Measurements from ENCODE around the gene TBC1D23. TPM values are rescaled to one million over a fixed set of nuclear protein-coding genes. Genes with fewer than 3 reads are reported as not detected.

TBC1D23 gene
- polyA plus RNA-seq, 1 experiment, result 65.7 TPM

DNA sequence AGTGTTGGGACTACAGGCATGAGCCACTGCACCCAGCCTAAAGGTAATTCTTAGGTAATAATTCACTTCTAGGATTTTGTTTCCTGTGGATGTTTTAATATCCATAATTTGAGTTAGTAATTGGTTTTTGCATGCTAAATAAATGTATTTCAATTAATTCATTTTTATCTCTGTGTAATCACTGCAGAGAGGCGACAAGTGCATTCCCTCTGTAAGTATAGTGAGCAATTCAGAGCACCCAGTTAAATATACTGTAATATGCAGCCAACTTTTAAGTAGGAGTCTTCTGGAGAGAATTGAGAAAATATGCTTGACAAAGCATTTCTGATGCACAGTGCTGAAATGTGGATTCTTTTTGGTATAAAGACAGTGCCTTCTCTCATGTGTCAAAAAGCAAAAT is 5.7 kb downstream of the TBC1D23 start:
- Histone ChIP-seq H3K27me3 (ENCODE audit: control insufficient read depth, insufficient read depth, low read length) (no peaks in the 10 kb centered on the region), H3K27ac (ENCODE audit: low read depth, low read length) (no peak overlapping the region), H3K4me3 (ENCODE audit: low read depth, low read length) (no peak overlapping the region), H3K9me3 (ENCODE audit: control insufficient read depth, insufficient read depth, low read length) (no peaks in the 10 kb centered on the region)
- TF ChIP-seq, protein P1, sequence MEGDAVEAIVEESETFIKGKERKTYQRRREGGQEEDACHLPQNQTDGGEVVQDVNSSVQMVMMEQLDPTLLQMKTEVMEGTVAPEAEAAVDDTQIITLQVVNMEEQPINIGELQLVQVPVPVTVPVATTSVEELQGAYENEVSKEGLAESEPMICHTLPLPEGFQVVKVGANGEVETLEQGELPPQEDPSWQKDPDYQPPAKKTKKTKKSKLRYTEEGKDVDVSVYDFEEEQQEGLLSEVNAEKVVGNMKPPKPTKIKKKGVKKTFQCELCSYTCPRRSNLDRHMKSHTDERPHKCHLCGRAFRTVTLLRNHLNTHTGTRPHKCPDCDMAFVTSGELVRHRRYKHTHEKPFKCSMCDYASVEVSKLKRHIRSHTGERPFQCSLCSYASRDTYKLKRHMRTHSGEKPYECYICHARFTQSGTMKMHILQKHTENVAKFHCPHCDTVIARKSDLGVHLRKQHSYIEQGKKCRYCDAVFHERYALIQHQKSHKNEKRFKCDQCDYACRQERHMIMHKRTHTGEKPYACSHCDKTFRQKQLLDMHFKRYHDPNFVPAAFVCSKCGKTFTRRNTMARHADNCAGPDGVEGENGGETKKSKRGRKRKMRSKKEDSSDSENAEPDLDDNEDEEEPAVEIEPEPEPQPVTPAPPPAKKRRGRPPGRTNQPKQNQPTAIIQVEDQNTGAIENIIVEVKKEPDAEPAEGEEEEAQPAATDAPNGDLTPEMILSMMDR (IDR thresholded peaks at IDR 0.05; ENCODE audit: low read depth, low read length), result no peak
- CTCF ChIA-PET, result no interaction called here
- DNase-seq (ENCODE audit: low read depth, low spot score), result no peak
- POLR2A ChIA-PET, result no interaction called here

DNA sequence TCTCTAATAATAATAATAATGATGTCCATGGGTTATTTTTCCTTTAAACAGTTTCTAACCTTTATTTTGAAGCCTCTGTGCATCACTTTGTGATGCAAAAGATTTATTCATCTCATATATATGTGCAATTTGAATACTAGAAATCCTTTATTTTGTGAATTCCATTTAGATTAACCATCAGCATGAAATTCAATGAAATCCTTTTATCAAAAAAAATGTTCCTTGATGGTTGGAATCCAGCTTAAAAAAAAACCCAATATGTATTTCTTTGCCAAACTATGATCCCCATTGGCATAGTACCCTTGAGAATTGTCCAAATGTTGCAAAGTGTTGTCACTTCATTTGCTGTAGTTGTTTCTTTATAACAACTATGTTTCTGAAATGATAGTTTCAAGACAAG is 7.4 kb downstream of the TBC1D23 start:
- ChIA-PET POLR2A (no interaction called here), CTCF (no interaction called here)
- Histone ChIP-seq H3K27me3 (ENCODE audit: control insufficient read depth, insufficient read depth, low read length) (no peaks in the 10 kb centered on the region), H3K9me3 (ENCODE audit: control insufficient read depth, insufficient read depth, low read length) (no peaks in the 10 kb centered on the region), H3K27ac (ENCODE audit: low read depth, low read length) (no peak overlapping the region), H3K4me3 (ENCODE audit: low read depth, low read length) (no peak overlapping the region)
- no peak for DNase-seq (ENCODE audit: low read depth, low spot score)
- TF ChIP-seq, protein P1 (IDR thresholded peaks at IDR 0.05; ENCODE audit: low read depth, low read length), result no peak

DNA sequence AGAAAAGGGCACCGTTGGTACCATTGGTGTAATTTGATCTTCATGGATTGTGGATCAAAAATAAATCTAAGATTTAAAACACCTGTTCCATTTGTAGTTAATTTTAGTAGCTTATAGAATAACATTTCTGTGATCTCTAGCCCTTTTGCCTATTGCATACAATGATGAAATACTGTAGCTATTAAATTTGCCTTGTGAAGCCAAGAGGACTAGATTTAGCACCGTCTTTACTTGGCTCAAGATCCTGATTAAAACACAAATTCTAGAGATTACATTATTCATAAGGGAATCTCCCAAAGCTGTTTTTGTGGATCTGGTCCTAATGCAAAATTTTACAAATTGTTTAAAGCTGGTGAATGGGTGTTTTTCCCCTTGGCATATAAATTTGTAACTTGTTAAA is 8.2 kb downstream of the TBC1D23 start:
- H3K4me3 ChIP-seq (ENCODE audit: low read depth, low read length), result no peak overlapping the region
- TF ChIP-seq, protein P1 (IDR thresholded peaks at IDR 0.05; ENCODE audit: low read depth, low read length), result no peak
- H3K9me3 ChIP-seq (ENCODE audit: control insufficient read depth, insufficient read depth, low read length), result no peaks in the 10 kb centered on the region
- H3K27ac ChIP-seq (ENCODE audit: low read depth, low read length), result no peak overlapping the region
- DNase-seq (ENCODE audit: low read depth, low spot score), result no peak
- H3K27me3 ChIP-seq (ENCODE audit: control insufficient read depth, insufficient read depth, low read length), result no peaks in the 10 kb centered on the region
- CTCF ChIA-PET, result interaction anchor here (1.2 to 1.6 kb wide), 3 partner anchors 15 to 436 kb away, joined by 3 to 4 read pairs (median 4); no protein-coding TSS in a partner anchor
- POLR2A ChIA-PET, result interaction anchor here (1.1 to 1.8 kb wide), 3 partner anchors 8 to 132 kb away, joined by 3 to 18 read pairs (median 4); partner anchors contain the start of genes LNP1, TBC1D23 and TOMM70

DNA sequence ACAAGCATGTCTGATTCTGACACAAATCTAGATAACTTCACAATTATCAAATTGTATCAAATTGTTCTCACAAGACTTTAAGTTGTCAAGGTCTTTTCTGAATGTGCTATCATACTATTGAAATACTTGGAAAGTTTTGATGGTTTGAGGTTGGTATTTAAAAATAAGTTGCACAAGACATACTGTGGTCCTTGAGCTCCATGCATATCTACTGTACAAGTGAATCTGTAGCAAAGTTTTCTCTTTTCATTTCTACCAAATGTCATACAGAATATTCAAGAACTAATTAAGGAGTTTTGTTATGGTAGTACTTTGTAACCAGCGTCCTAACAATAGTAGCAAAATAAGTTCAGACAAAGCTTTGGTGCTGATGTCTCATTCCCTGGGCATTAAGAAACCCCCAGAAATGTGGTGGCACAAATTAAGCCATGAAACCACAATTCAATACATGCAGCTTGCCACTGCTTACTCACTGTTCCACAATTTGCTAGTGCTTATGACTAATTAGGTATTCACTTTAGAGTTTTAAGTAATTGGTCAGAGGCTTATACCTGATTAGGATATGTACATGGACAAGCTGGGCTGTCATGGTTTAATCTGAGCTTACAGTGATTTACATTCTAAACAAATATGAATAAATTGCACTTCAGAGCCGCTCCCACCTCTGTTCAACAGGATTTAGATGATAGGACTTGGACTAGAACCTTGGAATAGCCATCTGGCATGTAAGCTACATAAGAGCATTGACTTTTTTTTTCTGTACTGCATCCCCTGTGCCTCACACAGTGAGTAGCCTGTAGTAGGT is 8.8 kb downstream of the TBC1D23 start:
- H3K4me3 ChIP-seq (ENCODE audit: low read depth, low read length), result no peak overlapping the region
- no peaks in the 10 kb centered on the region for H3K9me3 ChIP-seq (ENCODE audit: control insufficient read depth, insufficient read depth, low read length)
- H3K27me3 ChIP-seq (ENCODE audit: control insufficient read depth, insufficient read depth, low read length), result no peaks in the 10 kb centered on the region
- peak; percentile 72 for DNase-seq (ENCODE audit: low read depth, low spot score)
- ChIA-PET POLR2A (interaction anchor here (0.6 to 1.8 kb wide), 6 partner anchors 8 to 437 kb away, joined by 3 to 18 read pairs (median 4); partner anchors contain the start of genes LNP1, TBC1D23 and TOMM70), CTCF (interaction anchor here (1.2 to 1.6 kb wide), 4 partner anchors 15 to 437 kb away, joined by 3 to 8 read pairs (median 4); no protein-coding TSS in a partner anchor)
- TF ChIP-seq, protein P1 (IDR thresholded peaks at IDR 0.05; ENCODE audit: low read depth, low read length), result no peak
- H3K27ac ChIP-seq (ENCODE audit: low read depth, low read length), result peak overlapping the region; percentile 76

DNA sequence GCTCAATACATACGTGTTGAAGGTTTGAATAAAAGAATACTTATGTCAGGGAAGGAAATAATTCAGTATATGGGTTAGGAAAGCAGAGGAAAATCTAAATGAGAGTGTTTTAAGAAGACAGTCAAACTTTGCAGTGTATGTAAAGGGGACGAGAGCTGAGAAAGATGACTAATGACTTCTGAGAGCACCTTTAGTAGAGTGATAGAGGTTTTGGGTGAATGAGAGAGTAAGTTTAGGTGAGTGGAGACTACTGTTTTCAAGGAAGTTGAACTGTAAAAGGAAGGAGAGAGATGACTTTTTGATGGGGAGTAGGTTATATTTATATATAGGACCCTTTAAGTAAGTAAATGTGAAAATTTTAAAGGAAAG is 9.4 kb downstream of the TBC1D23 start:
- DNase-seq (ENCODE audit: low read depth, low spot score), result no peak
- CTCF ChIA-PET, result interaction anchor here (0.6 to 1.6 kb wide), 3 partner anchors 427 to 438 kb away, joined by 3 to 8 read pairs (median 4); no protein-coding TSS in a partner anchor
- peak overlapping the region; percentile 76 for H3K27ac ChIP-seq (ENCODE audit: low read depth, low read length)
- TF ChIP-seq, protein P1 (IDR thresholded peaks at IDR 0.05; ENCODE audit: low read depth, low read length), result no peak
- H3K4me3 ChIP-seq (ENCODE audit: low read depth, low read length), result no peak overlapping the region
- no peaks in the 10 kb centered on the region for H3K27me3 ChIP-seq (ENCODE audit: control insufficient read depth, insufficient read depth, low read length)
- POLR2A ChIA-PET, result interaction anchor here (0.6 to 1.8 kb wide), 5 partner anchors 8 to 438 kb away, joined by 4 to 18 read pairs (median 4); partner anchors contain the start of genes LNP1, TBC1D23 and TOMM70
- no peaks in the 10 kb centered on the region for H3K9me3 ChIP-seq (ENCODE audit: control insufficient read depth, insufficient read depth, low read length)

Data from AG04450 (cell line).